Fibroblast of lung (primary cell): ENCODE data around the gene DDX25. TPM values are rescaled to one million over a fixed set of nuclear protein-coding genes. Genes with fewer than 3 reads are reported as not detected.
"Not testable (repeated sequence)": the region's sequence is repeated elsewhere in the genome, so short reads cannot be mapped to it uniquely, and the experiment has no call there.

Experiments used
- DNase-seq, 2 donors: peaks; one replicate each; pipeline versions ENCODE4 v3.0.0 to v3.0.0-alpha.2; 2010; ENCODE audit warnings: low read depth in 2 of 2
- H2AFZ ChIP-seq: 2 replicates; pipeline ENCODE4 v1.5.1; 2012; ENCODE audit warnings: low read length, control low read depth, inconsistent platforms
- H3K27ac ChIP-seq: 2 replicates; pipeline ENCODE4 v1.5.1; 2011; ENCODE audit warnings: low read length, control low read depth; ENCODE audit not compliant: insufficient read depth
- H3K27me3 ChIP-seq: 2 replicates; pipeline ENCODE4 v1.5.1; 2011; ENCODE audit warnings: mild to moderate bottlenecking, low read length; ENCODE audit not compliant: control insufficient read depth, insufficient read depth
- H3K36me3 ChIP-seq: 2 replicates; pipeline ENCODE4 v1.5.1; 2011; ENCODE audit warnings: low read length; ENCODE audit not compliant: control insufficient read depth, insufficient read depth
- H3K4me1 ChIP-seq: 2 replicates; pipeline ENCODE4 v1.5.1; 2011; ENCODE audit warnings: low read length; ENCODE audit not compliant: control insufficient read depth, insufficient read depth; ENCODE audit errors: extremely low read depth
- H3K4me2 ChIP-seq: 2 replicates; pipeline ENCODE4 v1.5.1; 2011; ENCODE audit warnings: low read length, control low read depth; ENCODE audit not compliant: insufficient read depth; ENCODE audit errors: extremely low read depth
- H3K4me3 ChIP-seq, 4 experiments: fragments of 200-600 bp in 1 of 4; sonication (generic) in 1 of 4; replicated peaks in 1 of 4; 2 replicates each; pipeline ENCODE4 v1.5.1; 2011 to 2016; ENCODE audit warnings: low read length in 4 of 4, low read depth in 3 of 4, mild to moderate bottlenecking in 3 of 4, control low read depth in 2 of 4, inconsistent platforms in 1 of 4, mixed read lengths in 1 of 4; ENCODE audit not compliant: insufficient read depth in 1 of 4; ENCODE audit errors: control extremely low read depth in 1 of 4
- H3K79me2 ChIP-seq: 2 replicates; pipeline ENCODE4 v1.5.1; 2012; ENCODE audit warnings: mild to moderate bottlenecking, low read length, inconsistent platforms; ENCODE audit not compliant: control insufficient read depth, insufficient read depth
- H3K9ac ChIP-seq: 2 replicates; pipeline ENCODE4 v1.5.1; 2011; ENCODE audit warnings: mild to moderate bottlenecking, low read length, control low read depth; ENCODE audit not compliant: insufficient read depth
- H3K9me3 ChIP-seq: 2 replicates; pipeline ENCODE4 v1.5.1; 2012; ENCODE audit warnings: low read depth, low read length; ENCODE audit not compliant: control insufficient read depth, insufficient read depth
- H4K20me1 ChIP-seq: 2 replicates; pipeline ENCODE4 v1.5.1; 2011; ENCODE audit warnings: low read length; ENCODE audit not compliant: control insufficient read depth, insufficient read depth; ENCODE audit errors: extremely low read depth
- CTCF ChIP-seq, 2 donors: IDR thresholded peaks in 1 of 2; conservative IDR thresholded peaks in 1 of 2; 1 replicate in 1 of 2; 2 replicates in 1 of 2; pipeline ENCODE4 v1.5.1; 2011 to 2012; ENCODE audit warnings: low read length in 2 of 2, control low read depth in 1 of 2, inconsistent platforms in 1 of 2, low read depth in 1 of 2, mild to moderate bottlenecking in 1 of 2
- EZH2 ChIP-seq: IDR thresholded peaks from 2 replicates; pipeline ENCODE4 v1.5.1; 2012; ENCODE audit warnings: low read length, control low read depth, mild to moderate bottlenecking; ENCODE audit errors: missing control alignments
- polyA plus RNA-seq, 2 donors: library from polyadenylated mRNA; depleted of rRNA in 1 of 2; stranded (reverse) in 1 of 2; unstranded in 1 of 2; fragments of >200 nt; gene quantifications; 2 replicates each; pipeline ENCODE4 v1.2.1, GENCODE V29; 2011 to 2012; ENCODE audit warnings: missing spikeins in 1 of 2
- total RNA-seq: library from RNA; depleted of rRNA; stranded (reverse); fragments of >200 nt; gene quantifications from 2 replicates; pipeline ENCODE4 v1.2.1, GENCODE V29; 2014

The DDX25 gene
- total and polyA plus RNA-seq, 2 donors (not counting 1 experiment from before 2014, with no cell fraction given): not detected

- no peaks in the 10 kb centered on the region for H3K4me1 ChIP-seq
- H3K9ac ChIP-seq: no peak overlapping the region
- peak; percentile 32 for TF ChIP-seq EZH2
- TF ChIP-seq CTCF (conservative IDR thresholded peaks at IDR 0.05 in 1 of 2, IDR thresholded peaks at IDR 0.05 in 1 of 2; ENCODE audit: low read depth in 1 of 2, low read length in 2 of 2): no peak
- no peak overlapping the region for H3K4me3 ChIP-seq
- peaks cover 4% of the 10 kb centered on the region for H3K36me3 ChIP-seq
- H2AFZ ChIP-seq: no peak overlapping the region
- no peak overlapping the region for H3K27ac ChIP-seq
- peaks cover 1% of the 10 kb centered on the region for H3K79me2 ChIP-seq
- no peaks in the 10 kb centered on the region for H3K9me3 ChIP-seq
- DNase-seq: no peak
- H3K27me3 ChIP-seq: peaks cover 18% of the 10 kb centered on the region
- no peak overlapping the region for H3K4me2 ChIP-seq
- H4K20me1 ChIP-seq: no peaks in the 10 kb centered on the region
These were observed 370 bp downstream of the DDX25 start for GRCh38 chr11:125904678-125905077.

GRCh38 chr11:125910226-125910849 lies 6.0 kb downstream of the DDX25 start:
- Histone ChIP-seq H3K4me2 (no peak overlapping the region), H4K20me1 (no peaks in the 10 kb centered on the region), H3K9me3 (no peaks in the 10 kb centered on the region), H3K79me2 (no peaks in the 10 kb centered on the region), H3K9ac (no peak overlapping the region), H3K27ac (no peak overlapping the region), H3K4me1 (no peaks in the 10 kb centered on the region), H2AFZ (no peak overlapping the region), H3K4me3 (no peak overlapping the region), H3K27me3 (peaks cover 7% of the 10 kb centered on the region), H3K36me3 (no peaks in the 10 kb centered on the region)
- no peak for DNase-seq
- no peak for TF ChIP-seq CTCF (conservative IDR thresholded peaks at IDR 0.05 in 1 of 2, IDR thresholded peaks at IDR 0.05 in 1 of 2; ENCODE audit: low read depth in 1 of 2, low read length in 2 of 2)
- TF ChIP-seq EZH2: no peak

- not testable (repeated sequence) for H3K4me2 ChIP-seq, H3K27ac ChIP-seq
- peaks cover 23% of the 10 kb centered on the region for H3K27me3 ChIP-seq
These were observed 10.3 kb downstream of the DDX25 start for GRCh38 chr11:125914601-125915000.

More at GRCh38 chr11:125914601-125915000, 10.3 kb downstream of the DDX25 start:
- not testable (repeated sequence) for H3K36me3 ChIP-seq, H3K4me1 ChIP-seq, H2AFZ ChIP-seq, H3K4me3 ChIP-seq, DNase-seq, H3K79me2 ChIP-seq, H4K20me1 ChIP-seq, H3K9ac ChIP-seq, H3K9me3 ChIP-seq
